ENCODE results near the gene PLEKHM2.

Gene PLEKHM2, protein sequence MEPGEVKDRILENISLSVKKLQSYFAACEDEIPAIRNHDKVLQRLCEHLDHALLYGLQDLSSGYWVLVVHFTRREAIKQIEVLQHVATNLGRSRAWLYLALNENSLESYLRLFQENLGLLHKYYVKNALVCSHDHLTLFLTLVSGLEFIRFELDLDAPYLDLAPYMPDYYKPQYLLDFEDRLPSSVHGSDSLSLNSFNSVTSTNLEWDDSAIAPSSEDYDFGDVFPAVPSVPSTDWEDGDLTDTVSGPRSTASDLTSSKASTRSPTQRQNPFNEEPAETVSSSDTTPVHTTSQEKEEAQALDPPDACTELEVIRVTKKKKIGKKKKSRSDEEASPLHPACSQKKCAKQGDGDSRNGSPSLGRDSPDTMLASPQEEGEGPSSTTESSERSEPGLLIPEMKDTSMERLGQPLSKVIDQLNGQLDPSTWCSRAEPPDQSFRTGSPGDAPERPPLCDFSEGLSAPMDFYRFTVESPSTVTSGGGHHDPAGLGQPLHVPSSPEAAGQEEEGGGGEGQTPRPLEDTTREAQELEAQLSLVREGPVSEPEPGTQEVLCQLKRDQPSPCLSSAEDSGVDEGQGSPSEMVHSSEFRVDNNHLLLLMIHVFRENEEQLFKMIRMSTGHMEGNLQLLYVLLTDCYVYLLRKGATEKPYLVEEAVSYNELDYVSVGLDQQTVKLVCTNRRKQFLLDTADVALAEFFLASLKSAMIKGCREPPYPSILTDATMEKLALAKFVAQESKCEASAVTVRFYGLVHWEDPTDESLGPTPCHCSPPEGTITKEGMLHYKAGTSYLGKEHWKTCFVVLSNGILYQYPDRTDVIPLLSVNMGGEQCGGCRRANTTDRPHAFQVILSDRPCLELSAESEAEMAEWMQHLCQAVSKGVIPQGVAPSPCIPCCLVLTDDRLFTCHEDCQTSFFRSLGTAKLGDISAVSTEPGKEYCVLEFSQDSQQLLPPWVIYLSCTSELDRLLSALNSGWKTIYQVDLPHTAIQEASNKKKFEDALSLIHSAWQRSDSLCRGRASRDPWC

DNA sequence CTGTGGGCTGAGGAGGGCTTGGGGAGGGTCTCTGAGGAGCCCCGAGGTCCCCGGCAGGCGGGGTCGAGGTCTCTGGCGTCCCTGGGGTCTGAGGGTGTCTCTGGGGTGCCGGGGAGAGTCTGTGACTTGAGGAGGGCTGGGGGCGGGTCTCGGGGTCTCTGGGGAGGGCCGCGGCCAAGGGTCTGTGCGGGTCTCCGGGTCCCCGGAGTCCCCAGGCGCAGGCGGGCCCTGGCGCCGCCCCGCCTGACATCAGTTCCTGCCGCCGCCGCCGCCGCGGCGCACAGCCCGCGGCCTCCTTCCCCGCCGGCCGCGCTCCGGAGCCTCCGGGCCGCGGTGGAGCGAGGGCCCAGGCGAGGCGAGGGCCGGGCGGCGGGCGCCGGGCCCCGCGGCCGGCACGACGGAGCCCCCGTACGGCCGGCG is at the start of gene PLEKHM2:
Gene PLEKHM2 (plus strand): TSS at position 279 of the 420 bp plus-strand sequence. CDS start 239 bp downstream, outside the sequence.
- TF ChIP-seq, protein P1, sequence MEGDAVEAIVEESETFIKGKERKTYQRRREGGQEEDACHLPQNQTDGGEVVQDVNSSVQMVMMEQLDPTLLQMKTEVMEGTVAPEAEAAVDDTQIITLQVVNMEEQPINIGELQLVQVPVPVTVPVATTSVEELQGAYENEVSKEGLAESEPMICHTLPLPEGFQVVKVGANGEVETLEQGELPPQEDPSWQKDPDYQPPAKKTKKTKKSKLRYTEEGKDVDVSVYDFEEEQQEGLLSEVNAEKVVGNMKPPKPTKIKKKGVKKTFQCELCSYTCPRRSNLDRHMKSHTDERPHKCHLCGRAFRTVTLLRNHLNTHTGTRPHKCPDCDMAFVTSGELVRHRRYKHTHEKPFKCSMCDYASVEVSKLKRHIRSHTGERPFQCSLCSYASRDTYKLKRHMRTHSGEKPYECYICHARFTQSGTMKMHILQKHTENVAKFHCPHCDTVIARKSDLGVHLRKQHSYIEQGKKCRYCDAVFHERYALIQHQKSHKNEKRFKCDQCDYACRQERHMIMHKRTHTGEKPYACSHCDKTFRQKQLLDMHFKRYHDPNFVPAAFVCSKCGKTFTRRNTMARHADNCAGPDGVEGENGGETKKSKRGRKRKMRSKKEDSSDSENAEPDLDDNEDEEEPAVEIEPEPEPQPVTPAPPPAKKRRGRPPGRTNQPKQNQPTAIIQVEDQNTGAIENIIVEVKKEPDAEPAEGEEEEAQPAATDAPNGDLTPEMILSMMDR (IDR thresholded peaks at IDR 0.05; ENCODE audit: borderline replicate concordance, control extremely low read depth, extremely low read depth, insufficient read depth, missing control alignments) = no peak
- DNase-seq (ENCODE audit: low spot score) = peak; percentile 90
- in situ Hi-C loops (cut with MboI; ENCODE audit: low sequenced_read_pairs, unreplicated experiment) = no loop called here

DNA sequence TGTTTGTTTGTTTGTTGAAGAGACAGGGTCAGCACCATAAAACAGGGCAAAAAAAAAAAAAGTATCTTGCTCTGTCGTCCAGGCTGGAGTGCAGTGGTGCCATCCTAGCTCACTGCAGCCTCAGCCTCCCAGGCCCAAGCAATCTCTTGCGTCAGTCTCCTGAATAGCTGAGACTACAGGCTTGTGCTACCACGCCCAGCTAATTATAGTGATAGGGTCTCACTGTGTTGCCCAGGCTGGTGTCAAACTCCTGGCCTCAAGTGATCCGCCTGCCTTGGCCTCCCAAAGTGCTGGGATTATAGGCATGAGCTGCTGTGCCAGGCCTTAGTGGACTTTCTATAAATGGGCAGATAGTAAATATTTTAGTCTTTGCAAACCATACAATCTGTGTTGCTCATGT is 47.7 kb upstream of the PLEKHM2 start:
- DNase-seq (ENCODE audit: low spot score) = no peak
- TF ChIP-seq, protein P1 (IDR thresholded peaks at IDR 0.05; ENCODE audit: borderline replicate concordance, control extremely low read depth, extremely low read depth, insufficient read depth, missing control alignments) = no peak
- in situ Hi-C loops (cut with MboI; ENCODE audit: low sequenced_read_pairs, unreplicated experiment) = no loop called here

DNA sequence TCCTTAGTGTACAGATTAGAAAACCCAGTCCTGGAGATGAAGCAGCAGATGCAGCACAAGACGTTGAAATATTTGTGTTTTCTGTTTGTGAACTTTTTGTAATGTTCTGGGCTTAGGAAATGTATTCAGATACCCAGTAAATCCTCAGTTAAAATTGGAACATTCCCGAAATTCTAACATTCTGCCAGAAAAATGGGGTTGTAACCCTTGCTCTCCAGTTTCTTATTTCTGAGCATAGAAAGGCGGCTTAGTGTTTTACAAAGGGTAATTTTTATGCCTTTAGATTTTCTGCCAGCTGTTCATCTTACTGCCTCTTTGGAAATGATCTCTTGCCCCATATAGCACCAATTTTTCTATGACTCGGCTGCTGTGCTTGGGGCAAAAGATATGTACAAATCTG is 46.3 kb upstream of the PLEKHM2 start:
- TF ChIP-seq, protein P1 (IDR thresholded peaks at IDR 0.05; ENCODE audit: borderline replicate concordance, control extremely low read depth, extremely low read depth, insufficient read depth, missing control alignments) = no peak
- in situ Hi-C loops (cut with MboI; ENCODE audit: low sequenced_read_pairs, unreplicated experiment) = no loop called here

DNA sequence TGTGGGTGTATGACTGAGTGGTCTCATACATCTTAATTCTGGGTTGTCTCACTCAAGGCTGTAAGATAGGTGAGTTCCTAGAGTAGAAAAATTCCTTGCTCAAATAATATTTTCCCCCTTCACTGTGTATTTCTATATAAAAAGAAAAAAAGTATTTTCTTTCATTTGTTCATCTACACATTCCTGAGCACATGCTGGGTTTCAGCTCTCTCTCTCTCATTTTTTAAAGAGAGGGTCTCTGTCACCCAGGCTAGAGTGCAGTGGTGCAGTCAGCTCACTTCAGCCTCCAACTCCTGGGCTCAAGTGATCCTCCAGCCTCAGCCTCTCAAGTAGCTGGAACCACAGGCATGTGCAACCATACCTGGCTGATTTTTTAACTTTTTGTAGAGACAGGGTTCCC is 44.9 kb upstream of the PLEKHM2 start:
- DNase-seq (ENCODE audit: low spot score) = no peak
- TF ChIP-seq, protein P1 (IDR thresholded peaks at IDR 0.05; ENCODE audit: borderline replicate concordance, control extremely low read depth, extremely low read depth, insufficient read depth, missing control alignments) = no peak
- in situ Hi-C loops (cut with MboI; ENCODE audit: low sequenced_read_pairs, unreplicated experiment) = no loop called here

More for the DNA sequence above, 46.3 kb upstream of the PLEKHM2 start:
- DNase-seq (ENCODE audit: low spot score) = no peak

DNA sequence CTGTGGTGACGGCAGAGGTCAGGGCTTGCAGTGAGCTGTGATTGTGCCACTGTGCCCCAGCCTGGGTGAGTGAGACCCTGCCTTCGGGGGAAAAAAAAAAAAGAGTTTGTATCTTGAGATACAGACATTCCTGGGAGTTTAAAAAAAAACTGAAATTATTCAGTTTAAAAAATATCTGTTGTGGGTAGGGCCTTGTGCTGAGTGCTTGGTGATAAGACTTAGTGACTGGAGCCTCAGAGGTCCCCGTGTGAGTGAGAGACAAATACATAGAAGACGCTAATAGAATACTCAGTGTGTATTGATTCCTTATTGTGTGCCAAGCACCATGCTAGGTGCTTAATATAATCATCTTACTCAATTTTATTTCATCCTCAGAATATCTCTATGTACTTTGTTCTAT is 44.2 kb upstream of the PLEKHM2 start:
- TF ChIP-seq, protein P1 (IDR thresholded peaks at IDR 0.05; ENCODE audit: borderline replicate concordance, control extremely low read depth, extremely low read depth, insufficient read depth, missing control alignments) = no peak
- in situ Hi-C loops (cut with MboI; ENCODE audit: low sequenced_read_pairs, unreplicated experiment) = no loop called here
- no peak for DNase-seq (ENCODE audit: low spot score)

DNA sequence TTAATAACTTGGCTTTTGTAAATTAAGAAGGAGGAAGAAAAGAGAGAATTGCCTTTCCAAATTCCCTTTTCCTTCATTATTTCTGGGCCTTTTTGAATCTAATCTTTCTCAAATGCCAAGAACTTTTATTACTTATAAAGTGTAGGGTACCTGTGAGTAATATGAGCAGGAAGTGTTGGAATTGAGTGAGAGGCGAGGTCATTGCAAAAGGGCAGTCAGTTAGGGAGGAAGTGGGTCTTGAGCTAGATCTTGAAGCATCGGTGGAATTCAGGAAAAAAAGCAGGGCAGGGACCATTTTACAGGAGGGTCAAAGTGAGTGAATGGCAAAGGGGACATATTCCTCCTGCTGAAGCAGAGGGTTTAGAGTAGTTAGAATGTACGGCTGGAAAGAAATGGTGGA is 43.5 kb upstream of the PLEKHM2 start:
- no peak for DNase-seq (ENCODE audit: low spot score)
- TF ChIP-seq, protein P1 (IDR thresholded peaks at IDR 0.05; ENCODE audit: borderline replicate concordance, control extremely low read depth, extremely low read depth, insufficient read depth, missing control alignments) = no peak
- in situ Hi-C loops (cut with MboI; ENCODE audit: low sequenced_read_pairs, unreplicated experiment) = no loop called here
